Thyroid gland (tissue), 4 donors: ENCODE results near the gene CAGE1.

Experiments used
- CTCF ChIP-seq, 6 experiments: fragments of 200-600 bp in 3 of 6; fragments of 450-650 bp in 3 of 6; sonication (generic) in 3 of 6; IDR thresholded peaks; one replicate each; pipeline ENCODE4 v1.5.1; 2016 to 2019; ENCODE audit warnings: antibody characterized with exemption in 6 of 6, mild to moderate bottlenecking in 2 of 6, inconsistent platforms in 1 of 6, moderate library complexity in 1 of 6
- POLR2A ChIP-seq, 2 donors: fragments of 450-650 bp; IDR thresholded peaks; one replicate each; pipeline ENCODE4 v1.6.1; 2017; ENCODE audit warnings: antibody characterized with exemption in 2 of 2, mild to moderate bottlenecking in 2 of 2, moderate library complexity in 1 of 2

- TF ChIP-seq CTCF (IDR thresholded peaks at IDR 0.05) (no peak), POLR2A (IDR thresholded peaks at IDR 0.05) (peak in 1 of 2 donors; percentile 93)
Measured at GRCh38 chr6:7312616-7313504, 76.7 kb downstream of the CAGE1 start, which contains the start of gene SSR1.
